RWPE2 (cell line): Measurements from ENCODE around the gene RREB1.

ENCODE experiments used
- ATAC-seq: fragments of 200-7000 bp; cut with Tn5 transposase; 3 replicates; pipeline ENCODE4 v1.9.1; 2021; ENCODE audit warnings: low read depth
- DNase-seq: peaks from one replicate; pipeline ENCODE4 v3.0.0-alpha.2; 2020; ENCODE audit warnings: low spot score
- H3K27ac ChIP-seq: fragments of 450-650 bp; 2 replicates; pipeline ENCODE4 v1.5.1; 2017; ENCODE audit warnings: mild to moderate bottlenecking; ENCODE audit not compliant: poor library complexity, severe bottlenecking
- H3K27me3 ChIP-seq: fragments of 250-450 bp; sonication (Bioruptor Pico); 2 replicates; pipeline ENCODE4 v1.5.1; 2021; ENCODE audit warnings: mild to moderate bottlenecking, moderate library complexity; ENCODE audit not compliant: insufficient read depth, poor library complexity, severe bottlenecking
- H3K36me3 ChIP-seq: fragments of 250-450 bp; sonication (Bioruptor Pico); 2 replicates; pipeline ENCODE4 v1.5.1; 2020; ENCODE audit warnings: low read depth, mild to moderate bottlenecking, moderate library complexity
- H3K4me1 ChIP-seq: fragments of 250-450 bp; sonication (Bioruptor Pico); 2 replicates; pipeline ENCODE4 v1.5.1; 2021; ENCODE audit warnings: mild to moderate bottlenecking, moderate library complexity; ENCODE audit not compliant: insufficient read depth, poor library complexity, severe bottlenecking
- H3K4me3 ChIP-seq: fragments of 250-450 bp; sonication (Bioruptor Pico); 2 replicates; pipeline ENCODE4 v1.5.1; 2021; ENCODE audit warnings: mild to moderate bottlenecking, moderate library complexity; ENCODE audit not compliant: severe bottlenecking
- H3K9me3 ChIP-seq: fragments of 250-450 bp; sonication (Bioruptor Pico); 2 replicates; pipeline ENCODE4 v1.5.1; 2021; ENCODE audit warnings: mild to moderate bottlenecking, moderate library complexity; ENCODE audit not compliant: severe bottlenecking
- CTCF ChIP-seq: fragments of 450-650 bp; IDR thresholded peaks from one replicate; pipeline ENCODE4 v1.5.1; 2017; ENCODE audit warnings: mild to moderate bottlenecking, moderate library complexity; ENCODE audit not compliant: poor library complexity, severe bottlenecking

Gene RREB1

GRCh38 chr6:7124114-7124513 lies 16.4 kb downstream of the RREB1 start:
- Histone ChIP-seq H3K36me3 (peaks cover 38% of the 10 kb centered on the region), H3K27ac (no peak overlapping the region), H3K27me3 (no peaks in the 10 kb centered on the region), H3K9me3 (no peaks in the 10 kb centered on the region), H3K4me3 (no peak overlapping the region), H3K4me1 (peaks cover 14% of the 10 kb centered on the region)
- no peak for ATAC-seq
- DNase-seq = no peak
- TF ChIP-seq CTCF = no peak

- Histone ChIP-seq H3K4me1 (peaks cover 19% of the 10 kb centered on the region), H3K27me3 (no peaks in the 10 kb centered on the region), H3K36me3 (peaks cover 39% of the 10 kb centered on the region), H3K27ac (no peak overlapping the region), H3K4me3 (no peak overlapping the region), H3K9me3 (no peaks in the 10 kb centered on the region)
- TF ChIP-seq CTCF = no peak
- ATAC-seq = no peak
- DNase-seq = no peak
Measured at GRCh38 chr6:7124636-7125035, 16.9 kb downstream of the RREB1 start.

- DNase-seq (no peak), ATAC-seq (no peak)
- Histone ChIP-seq H3K27me3 (no peaks in the 10 kb centered on the region), H3K4me1 (peaks cover 25% of the 10 kb centered on the region), H3K4me3 (no peak overlapping the region), H3K9me3 (no peaks in the 10 kb centered on the region), H3K27ac (no peak overlapping the region), H3K36me3 (peaks cover 44% of the 10 kb centered on the region)
- no peak for TF ChIP-seq CTCF
Measured at GRCh38 chr6:7125290-7125689, 17.5 kb downstream of the RREB1 start.

- no peak for TF ChIP-seq CTCF
- Histone ChIP-seq H3K4me3 (no peak overlapping the region), H3K9me3 (no peaks in the 10 kb centered on the region), H3K36me3 (peaks cover 48% of the 10 kb centered on the region), H3K27ac (no peak overlapping the region), H3K4me1 (peaks cover 29% of the 10 kb centered on the region), H3K27me3 (no peaks in the 10 kb centered on the region)
- DNase-seq (no peak), ATAC-seq (no peak)
Measured at GRCh38 chr6:7126754-7127153, 19.0 kb downstream of the RREB1 start.

GRCh38 chr6:7127680-7128079 lies 19.9 kb downstream of the RREB1 start:
- no peaks in the 10 kb centered on the region for H3K27me3 ChIP-seq
- DNase-seq = no peak
- H3K4me3 ChIP-seq = no peak overlapping the region
- TF ChIP-seq CTCF = no peak
- peaks cover 29% of the 10 kb centered on the region for H3K4me1 ChIP-seq
- no peak for ATAC-seq
- peak overlapping the region; percentile 7 for H3K27ac ChIP-seq
- H3K36me3 ChIP-seq = peaks cover 39% of the 10 kb centered on the region
- no peaks in the 10 kb centered on the region for H3K9me3 ChIP-seq
